ENCODE results near the gene UPP2. TPM values are rescaled to one million over a fixed set of nuclear protein-coding genes. Genes with fewer than 3 reads are reported as not detected.

UPP2 gene
- total and polyA plus RNA-seq, 2 of the 13 experiments (the other 11 are each of a cell fraction or from before 2014, with no cell fraction given) = 0.07 to 0.28 TPM

- TF ChIP-seq DMTF1 (CRISPR knock-in tag; IDR thresholded peaks at IDR 0.05) (no peak), ARID5B (CRISPR knock-in tag; IDR thresholded peaks at IDR 0.05) (peak; percentile 49; the same call in 1 of the 2 replicates), ZSCAN9 (CRISPR knock-in tag; IDR thresholded peaks at IDR 0.05; ENCODE audit: borderline replicate concordance) (no peak), ZNF800 (CRISPR knock-in tag; IDR thresholded peaks at IDR 0.05) (no peak), SIN3B (IDR thresholded peaks at IDR 0.05; ENCODE audit: low read length) (no peak), SMARCC2 (IDR thresholded peaks at IDR 0.05) (no peak), SAP130 (CRISPR knock-in tag; IDR thresholded peaks at IDR 0.05; ENCODE audit: low read depth) (0 out of 2 replicates have a peak, but pooled peaks have one; percentile 11), ZNF839 (CRISPR knock-in tag; IDR thresholded peaks at IDR 0.05; ENCODE audit: borderline replicate concordance) (no peak), ZNF34 (CRISPR knock-in tag; IDR thresholded peaks at IDR 0.05; ENCODE audit: borderline replicate concordance) (no peak), ZNF280D (CRISPR knock-in tag; IDR thresholded peaks at IDR 0.05) (peak; percentile 78; the same call in 1 of the 2 replicates), ZFP37 (CRISPR knock-in tag; IDR thresholded peaks at IDR 0.05; ENCODE audit: borderline replicate concordance) (no peak), JDP2 (CRISPR knock-in tag; IDR thresholded peaks at IDR 0.05; ENCODE audit: borderline replicate concordance) (no peak), FOXC1 (CRISPR knock-in tag; IDR thresholded peaks at IDR 0.05; ENCODE audit: borderline replicate concordance) (0 out of 2 replicates have a peak, but pooled peaks have one; percentile 41)
Observed at GRCh38 chr2:158094487-158095092, 7.1 kb upstream of the UPP2 start (continued).
